GM12878 (cell line): Measurements from ENCODE around the gene DDX4. TPM values are rescaled to one million over a fixed set of nuclear protein-coding genes. Genes with fewer than 3 reads are reported as not detected.

Source experiments
- ATAC-seq: fragments of 200-7000 bp; cut with Tn5 transposase; 3 replicates; pipeline ENCODE4 v1.9.1; 2020; ENCODE audit warnings: mild to moderate bottlenecking, moderate library complexity
- BruUV-seq: library from RNA; stranded (reverse); fragments of 400-500 nt; replicated peaks from 2 replicates; lab custom pipeline; 2021; lab: Mats Ljungman, UMichigan
- CTCF ChIA-PET: fragments of 300-600 bp; sonication (Branson Sonifier 250); formaldehyde crosslinking; extraction: SDS; loops from one replicate; lab custom pipeline; 2021; ENCODE audit warnings: inconsistent platforms; lab: Yijun Ruan, JAX
- POLR2A ChIA-PET: fragments of 350-600 bp; formaldehyde crosslinking; extraction: SDS; loops from one replicate; lab custom pipeline; 2021; ENCODE audit warnings: inconsistent platforms; lab: Charles Lee
- RAD21 ChIA-PET: fragments of 300-600 bp; sonication (Branson Sonifier 250); formaldehyde crosslinking; loops from one replicate; lab custom pipeline; 2023; ENCODE audit warnings: antibody characterized with exemption; ENCODE audit not compliant: unreplicated experiment; lab: Charles Lee
- SMC1A ChIA-PET: fragments of 300-600 bp; sonication (Branson Sonifier 250); formaldehyde crosslinking; loops from one replicate; lab custom pipeline; 2023; ENCODE audit not compliant: unreplicated experiment, uncharacterized antibody; lab: Charles Lee
- DNase-seq: peaks from one replicate; pipeline ENCODE4 v3.0.0-alpha.2; 2011; ENCODE audit warnings: low read depth, low spot score
- FAIRE-seq: peaks from 3 replicates; lab custom pipeline; 2011; peaks lifted over from hg19 to GRCh38; lab: Jason Lieb, UNC
- H2AFZ ChIP-seq: 2 replicates; pipeline ENCODE4 v1.6.0; 2011; ENCODE audit warnings: low read depth, low read length, control low read depth; ENCODE audit not compliant: control insufficient read depth
- H3K27ac ChIP-seq: 2 replicates; pipeline ENCODE4 v1.5.1; 2011; ENCODE audit warnings: control low read depth; ENCODE audit not compliant: control insufficient read depth, insufficient read depth
- H3K27me3 ChIP-seq, 2 experiments: replicated peaks in 1 of 2; 2 replicates each; pipeline versions ENCODE4 v1.6.0 to v1.6.1; 2011; ENCODE audit warnings: low read length in 1 of 2; ENCODE audit not compliant: control insufficient read depth in 2 of 2, insufficient read depth in 2 of 2
- H3K36me3 ChIP-seq, 2 experiments: 2 replicates each; pipeline ENCODE4 v1.5.1; 2011; ENCODE audit warnings: low read length in 1 of 2; ENCODE audit not compliant: control insufficient read depth in 2 of 2, insufficient read depth in 2 of 2
- H3K4me1 ChIP-seq: 2 replicates; pipeline ENCODE4 v1.6.1; 2011; ENCODE audit warnings: mild to moderate bottlenecking, low read length, moderate library complexity, mixed read lengths; ENCODE audit not compliant: control insufficient read depth, insufficient read depth
- H3K4me2 ChIP-seq: 2 replicates; pipeline ENCODE4 v1.6.0; 2011; ENCODE audit warnings: control low read depth; ENCODE audit not compliant: control insufficient read depth, insufficient read depth
- H3K4me3 ChIP-seq: fragments of 200-600 bp; sonication (generic); 2 replicates; pipeline ENCODE4 v1.5.1; 2016
- H3K79me2 ChIP-seq: 2 replicates; pipeline ENCODE4 v1.6.0; 2011; ENCODE audit warnings: low read length; ENCODE audit not compliant: control insufficient read depth, insufficient read depth
- H3K9ac ChIP-seq: 2 replicates; pipeline ENCODE4 v1.8.0; 2011; ENCODE audit warnings: low read length, control low read depth, mixed read lengths; ENCODE audit not compliant: control insufficient read depth, insufficient read depth
- H3K9me3 ChIP-seq: replicated peaks from 3 replicates; pipeline ENCODE4 v1.5.1; 2011; ENCODE audit warnings: mild to moderate bottlenecking, low read length; ENCODE audit not compliant: control insufficient read depth, insufficient read depth
- H4K20me1 ChIP-seq: 2 replicates; pipeline ENCODE4 v1.6.0; 2011; ENCODE audit not compliant: control insufficient read depth, insufficient read depth
- E2F8 ChIP-seq: fragments of 450-650 bp; IDR thresholded peaks from 2 replicates; pipeline ENCODE4 v1.6.1; 2018; ENCODE audit warnings: mild to moderate bottlenecking, low read depth, moderate library complexity; ENCODE audit not compliant: partially characterized antibody
- ESRRA ChIP-seq: IDR thresholded peaks from 2 replicates; pipeline ENCODE4 v1.6.1; 2012; ENCODE audit warnings: mild to moderate bottlenecking, low read length, improper control_type of control experiment
- ETV6 ChIP-seq, 2 experiments: fragments of 450-650 bp in 1 of 2; IDR thresholded peaks in 1 of 2; conservative IDR thresholded peaks in 1 of 2; 2 replicates each; pipeline ENCODE4 v1.6.1; 2014; ENCODE audit warnings: antibody characterized with exemption in 1 of 2, borderline replicate concordance in 1 of 2, low read depth in 1 of 2, mild to moderate bottlenecking in 1 of 2, moderate library complexity in 1 of 2
- EZH2 ChIP-seq: IDR thresholded peaks from 2 replicates; pipeline ENCODE4 v1.6.1; 2012; ENCODE audit warnings: low read depth, mild to moderate bottlenecking, control low read depth, inconsistent platforms, low read length, borderline replicate concordance; ENCODE audit not compliant: control insufficient read depth
- FOXM1 ChIP-seq: IDR thresholded peaks from 2 replicates; pipeline ENCODE4 v1.6.1; 2012; ENCODE audit warnings: low read depth, mild to moderate bottlenecking, inconsistent platforms, low read length, moderate library complexity
- JUND ChIP-seq: IDR thresholded peaks from 2 replicates; pipeline ENCODE4 v1.6.1; 2012; ENCODE audit warnings: low read depth, mild to moderate bottlenecking, low read length, improper control_type of control experiment, moderate library complexity
- TCF3 ChIP-seq: IDR thresholded peaks from 2 replicates; pipeline ENCODE4 v1.6.1; 2012; ENCODE audit warnings: low read depth, mild to moderate bottlenecking, low read length, borderline replicate concordance; ENCODE audit not compliant: insufficient read depth
- TCF7 ChIP-seq: IDR thresholded peaks from 2 replicates; pipeline ENCODE4 v1.6.1; 2014; ENCODE audit warnings: antibody characterized with exemption, borderline replicate concordance
- USF1 ChIP-seq: IDR thresholded peaks from 2 replicates; pipeline ENCODE4 v1.6.1; 2011; ENCODE audit warnings: borderline replicate concordance, low read depth, mild to moderate bottlenecking, moderate library complexity, mixed read lengths, low read length; ENCODE audit not compliant: insufficient read depth; ENCODE audit errors: extremely low read length
- USF2 ChIP-seq: IDR thresholded peaks from 2 replicates; pipeline ENCODE4 v1.6.1; 2011; ENCODE audit warnings: low read depth, low read length, improper control_type of control experiment, borderline replicate concordance
- ZNF24 ChIP-seq: fragments of 450-650 bp; IDR thresholded peaks from 2 replicates; pipeline ENCODE4 v1.6.1; 2017; ENCODE audit warnings: antibody characterized with exemption, mild to moderate bottlenecking
- ZSCAN29 ChIP-seq: fragments of 450-650 bp; IDR thresholded peaks from 2 replicates; pipeline ENCODE4 v1.6.1; 2017; ENCODE audit warnings: mild to moderate bottlenecking, moderate library complexity
- WGBS: methylation state at CpG from one replicate; pipeline ENCODE4 v1.1.6; 2016; ENCODE audit warnings: low lambda C conversion rate; ENCODE audit not compliant: insufficient replicate concordance, insufficient coverage; ENCODE audit errors: missing lambda C conversion rate; 5-methylcytosine and 5-hydroxymethylcytosine counted together
- in situ Hi-C: fragments of 300-500 bp; cut with MboI; formaldehyde crosslinking; loops from 9 replicates; pipeline ENCODE4 v1.14.3; 2018; ENCODE audit warnings: mixed read lengths
- intact Hi-C: fragments of 100-400 bp; cut with micrococcal nuclease; formaldehyde crosslinking; loops from one replicate; pipeline ENCODE4 v1.14.2; 2022; ENCODE audit not compliant: unreplicated experiment
- polyA plus RNA-seq, 11 experiments: library from polyadenylated mRNA; depleted of rRNA in 4 of 11; unstranded in 6 of 11; stranded (reverse) in 5 of 11; fragments of >200 nt; fragmentation: Nextera tagmentation in 4 of 11; fragmentation: Illumina TruSeq in 1 of 11; extraction: Ambion mirVana in 4 of 11; extraction: Trizol in 1 of 11; gene quantifications; 1 replicate in 1 of 11; 2 replicates in 10 of 11; pipeline versions ENCODE4 v1.2.1 to v1.2.3, GENCODE V29; 2011 to 2016; ENCODE audit warnings: inconsistent platforms in 2 of 11, missing spikeins in 2 of 11, low read depth in 1 of 11
- total RNA-seq, 4 experiments: library from RNA; depleted of rRNA in 3 of 4; stranded (reverse); fragments of >200 nt in 3 of 4; fragmentation: Illumina TruSeq in 1 of 4; extraction: Trizol in 1 of 4; gene quantifications; 2 replicates each; pipeline versions ENCODE4 v1.2.1 to v1.2.3, GENCODE V29; 2013 to 2021

Gene DDX4
- total and polyA plus RNA-seq, 10 of the 15 experiments (the other 5 are each of a cell fraction or from before 2014, with no cell fraction given): 0.05 to 0.36 (median 0.09) TPM; not detected in 4

- no peak for ATAC-seq
- Histone ChIP-seq H3K4me1 (no peaks in the 10 kb centered on the region), H3K27me3 (no peaks in the 10 kb centered on the region), H3K4me2 (no peak overlapping the region), H2AFZ (no peak overlapping the region), H3K4me3 (no peak overlapping the region), H3K9me3 (no peaks in the 10 kb centered on the region; the same call in 2 of the 3 replicates), H3K36me3 (no peaks in the 10 kb centered on the region), H3K79me2 (no peaks in the 10 kb centered on the region), H4K20me1 (no peaks in the 10 kb centered on the region), H3K27ac (no peak overlapping the region), H3K9ac (no peak overlapping the region)
- CTCF ChIA-PET: no interaction called here
- intact Hi-C loops (no loop called here), in situ Hi-C loops (no loop called here)
- WGBS: 0% methylated on average over 1 of the region's 1 CpG
- no TSS peak for BruUV-seq
- RAD21 ChIA-PET: no interaction called here
- no peak for TF ChIP-seq ESRRA
- no peak for TF ChIP-seq USF2
- FAIRE-seq: no peak
- POLR2A ChIA-PET: no interaction called here
- SMC1A ChIA-PET: no interaction called here
- DNase-seq: no peak
Observed at GRCh38 chr5:55847837-55848236, 110.0 kb downstream of the DDX4 start.

- DNase-seq: no peak
- 59% methylated on average over 2 of the region's 2 CpGs for WGBS
- no peaks in the 10 kb centered on the region for H4K20me1 ChIP-seq
- no peak for FAIRE-seq
- SMC1A ChIA-PET: no interaction called here
- peak; percentile 30; the same call in 1 of the 3 replicates for ATAC-seq
- no peaks in the 10 kb centered on the region; the same call in 2 of the 3 replicates for H3K9me3 ChIP-seq
- no TSS peak for BruUV-seq
- H3K79me2 ChIP-seq: no peaks in the 10 kb centered on the region
- H3K27me3 ChIP-seq: no peaks in the 10 kb centered on the region
- intact Hi-C loops (no loop called here), in situ Hi-C loops (no loop called here)
- H3K4me2 ChIP-seq: no peak overlapping the region
- RAD21 ChIA-PET: no interaction called here
- no peak overlapping the region for H2AFZ ChIP-seq
- no peak overlapping the region for H3K4me3 ChIP-seq
- CTCF ChIA-PET: no interaction called here
- no peaks in the 10 kb centered on the region for H3K36me3 ChIP-seq
- H3K4me1 ChIP-seq: no peaks in the 10 kb centered on the region
- no peak overlapping the region for H3K27ac ChIP-seq
- H3K9ac ChIP-seq: no peak overlapping the region
- POLR2A ChIA-PET: no interaction called here
- TF ChIP-seq USF1: no peak
- TF ChIP-seq TCF7: no peak
- TF ChIP-seq TCF3: no peak
- no peak for TF ChIP-seq EZH2
- TF ChIP-seq ETV6 (conservative IDR thresholded peaks at IDR 0.05 in 1 of 2, IDR thresholded peaks at IDR 0.05 in 1 of 2; ENCODE audit: borderline replicate concordance in 1 of 2, low read depth in 1 of 2): no peak
- no peak for TF ChIP-seq FOXM1
- no peak for TF ChIP-seq ZNF24
- TF ChIP-seq E2F8: no peak
- no peak for TF ChIP-seq JUND
- TF ChIP-seq ZSCAN29: no peak
Observed at GRCh38 chr5:55848783-55849182, 110.9 kb downstream of the DDX4 start.
